Colon (tissue), 2 donors: Measurements from ENCODE around the gene MGAT5.
"Not testable (repeated sequence)": the region's sequence is repeated elsewhere in the genome, so short reads cannot be mapped to it uniquely, and the experiment has no call there.

ENCODE experiments used
- FAIRE-seq: peaks from 2 replicates; lab custom pipeline; 2012; peaks lifted over from hg19 to GRCh38; lab: Jason Lieb, UNC
- donor health status: control.
- donor health status: control.

MGAT5 gene

GRCh38 chr2:134279417-134279816 lies 25.5 kb downstream of the MGAT5 start:
- FAIRE-seq: no peak

- no peak for FAIRE-seq
These were observed 26.4 kb downstream of the MGAT5 start for GRCh38 chr2:134280231-134280630.

GRCh38 chr2:134280726-134281125 lies 26.9 kb downstream of the MGAT5 start:
- FAIRE-seq: no peak

GRCh38 chr2:134281815-134282419 lies 28.0 kb downstream of the MGAT5 start:
- FAIRE-seq: no peak

- FAIRE-seq: no peak
These were observed 28.9 kb downstream of the MGAT5 start for GRCh38 chr2:134282629-134283400.

GRCh38 chr2:134283661-134284060 lies 29.8 kb downstream of the MGAT5 start:
- no peak for FAIRE-seq

- no peak for FAIRE-seq
These were observed 30.3 kb downstream of the MGAT5 start for GRCh38 chr2:134284119-134284670.

GRCh38 chr2:134287323-134287722 lies 33.5 kb downstream of the MGAT5 start:
- no peak for FAIRE-seq

GRCh38 chr2:134288814-134289213 lies 34.9 kb downstream of the MGAT5 start:
- no peak for FAIRE-seq

- FAIRE-seq: no peak
These were observed 35.4 kb downstream of the MGAT5 start for GRCh38 chr2:134289225-134289624.

- no peak for FAIRE-seq
These were observed 36.5 kb downstream of the MGAT5 start for GRCh38 chr2:134290358-134290757.

- no peak for FAIRE-seq
These were observed 38.6 kb downstream of the MGAT5 start for GRCh38 chr2:134292514-134292913.

GRCh38 chr2:134293719-134294537 lies 40.1 kb downstream of the MGAT5 start:
- no peak for FAIRE-seq

- not testable (repeated sequence) for FAIRE-seq
These were observed 40.7 kb downstream of the MGAT5 start for GRCh38 chr2:134294598-134294997.

- FAIRE-seq: no peak
These were observed 41.6 kb downstream of the MGAT5 start for GRCh38 chr2:134295441-134295840.

- peak; percentile 41 for FAIRE-seq
These were observed 42.4 kb downstream of the MGAT5 start for GRCh38 chr2:134296301-134296700.

- no peak for FAIRE-seq
These were observed 45.5 kb downstream of the MGAT5 start for GRCh38 chr2:134299334-134299733.

GRCh38 chr2:134300585-134300984 lies 46.7 kb downstream of the MGAT5 start:
- no peak for FAIRE-seq

GRCh38 chr2:134301099-134301927 lies 47.4 kb downstream of the MGAT5 start:
- FAIRE-seq: peak; percentile 18

- no peak for FAIRE-seq
These were observed 48.0 kb downstream of the MGAT5 start for GRCh38 chr2:134301928-134302260.

- FAIRE-seq: no peak
These were observed 50.7 kb downstream of the MGAT5 start for GRCh38 chr2:134304394-134305108.
